CD4-positive, CD25-positive, alpha-beta regulatory T cell (primary cell): Measurements from ENCODE around the gene SLC25A44. TPM values are rescaled to one million over a fixed set of nuclear protein-coding genes. Genes with fewer than 3 reads are reported as not detected.
A peak's percentile ranks its signal among the peaks of the same experiment; 100 is the strongest.
"Not testable (repeated sequence)": the region's sequence is repeated elsewhere in the genome, so short reads cannot be mapped to it uniquely, and the experiment has no call there.

Experiments
- ATAC-seq, 2 donors: fragments of 150-1000 bp; cut with Tn5 transposase; one replicate each; pipeline ENCODE4 v1.10.0; 2021; ENCODE audit warnings: low read depth in 2 of 2, moderate number of reproducible peaks in 2 of 2, moderate library complexity in 1 of 2
- DNase-seq, 3 donors: peaks; one replicate each; pipeline versions ENCODE4 v3.0.0 to v3.0.0-alpha.2; 2012 to 2022; ENCODE audit warnings: mixed read lengths in 1 of 3
- H3K27ac ChIP-seq: one replicate; pipeline ENCODE4 v1.7.0; 2013; ENCODE audit warnings: mild to moderate bottlenecking, low read length; ENCODE audit not compliant: insufficient read depth, poor library complexity, severe bottlenecking
- H3K27me3 ChIP-seq: one replicate; pipeline ENCODE4 v1.7.0; 2013; ENCODE audit warnings: low read length; ENCODE audit not compliant: control insufficient read depth, insufficient read depth
- H3K36me3 ChIP-seq: one replicate; pipeline ENCODE4 v1.7.0; 2013; ENCODE audit warnings: mild to moderate bottlenecking, low read length, moderate library complexity; ENCODE audit not compliant: control insufficient read depth, insufficient read depth
- H3K4me1 ChIP-seq: 2 replicates; pipeline ENCODE4 v1.7.0; 2013; ENCODE audit warnings: mild to moderate bottlenecking, low read length; ENCODE audit not compliant: insufficient read depth, control insufficient read depth, poor library complexity, severe bottlenecking
- H3K4me3 ChIP-seq: one replicate; pipeline ENCODE4 v1.7.0; 2013; ENCODE audit warnings: low read depth, mild to moderate bottlenecking, low read length, moderate library complexity
- H3K9me3 ChIP-seq, 2 experiments: 1 replicate in 1 of 2; 2 replicates in 1 of 2; pipeline ENCODE4 v1.7.0; 2013; ENCODE audit warnings: low read length in 2 of 2, mild to moderate bottlenecking in 1 of 2, moderate library complexity in 1 of 2; ENCODE audit not compliant: control insufficient read depth in 2 of 2
- H3K27ac Mint-ChIP-seq, 3 donors: one replicate each; pipeline ENCODE4 v1.8.0; 2020 to 2022; ENCODE audit warnings: mild to moderate bottlenecking in 3 of 3, mixed read lengths in 3 of 3, moderate library complexity in 2 of 3
- H3K27me3 Mint-ChIP-seq: one replicate; pipeline ENCODE4 v1.8.0; 2022; ENCODE audit warnings: mild to moderate bottlenecking, mixed read lengths
- H3K36me3 Mint-ChIP-seq: one replicate; pipeline ENCODE4 v1.8.0; 2020; ENCODE audit warnings: mixed read lengths
- H3K4me1 Mint-ChIP-seq, 4 donors: one replicate each; pipeline ENCODE4 v1.8.0; 2020 to 2022; ENCODE audit warnings: mixed read lengths in 4 of 4, mild to moderate bottlenecking in 1 of 4
- H3K4me3 Mint-ChIP-seq, 4 donors: one replicate each; pipeline ENCODE4 v1.8.0; 2020 to 2022; ENCODE audit warnings: mild to moderate bottlenecking in 4 of 4, mixed read lengths in 4 of 4, moderate library complexity in 3 of 4
- H3K9me3 Mint-ChIP-seq, 7 donors: one replicate each; pipeline ENCODE4 v1.8.0; 2020 to 2022; ENCODE audit warnings: mixed read lengths in 7 of 7, mild to moderate bottlenecking in 3 of 7, moderate library complexity in 2 of 7
- polyA plus RNA-seq, 4 donors: library from polyadenylated mRNA; unstranded; fragments of 300-500 nt; fragmentation: Illumina TruSeq; gene quantifications; one replicate each; pipeline ENCODE4 v1.2.3, GENCODE V29; 2021
- total RNA-seq: library from RNA; stranded (reverse); gene quantifications from one replicate; pipeline ENCODE4 v1.2.3, GENCODE V29; 2022

The SLC25A44 gene
- total and polyA plus RNA-seq, 5 donors from 2014 or later: 8.2 to 21.3 (median 13.2) TPM

- peaks cover 21% of the 10 kb centered on the region for H3K36me3 Mint-ChIP-seq
- Histone ChIP-seq H3K4me1 (peaks cover 34% of the 10 kb centered on the region), H3K27ac (peak within 1 kb of the TSS; percentile 98), H3K27me3 (no peaks in the 10 kb centered on the region), H3K9me3 (no peaks in the 10 kb centered on the region), H3K4me3 (peak within 1 kb of the TSS; percentile 88), H3K36me3 (peaks cover 19% of the 10 kb centered on the region)
- DNase-seq (peak; percentile 93 to 98 (median 96)), ATAC-seq (peak; percentile 94 to 96)
- peaks cover 8 to 50% (median 21%) of the 10 kb centered on the region in 4 donors for H3K4me1 Mint-ChIP-seq
- peak within 1 kb of the TSS; percentile 94 to 99 (median 98) for H3K4me3 Mint-ChIP-seq
- H3K27ac Mint-ChIP-seq: peak within 1 kb of the TSS; percentile 95 to 100 (median 100)
- no peaks in the 10 kb centered on the region for H3K27me3 Mint-ChIP-seq
- no peaks in the 10 kb centered on the region for H3K9me3 Mint-ChIP-seq
Measured at GRCh38 chr1:156212833-156213643, 19.1 kb downstream of the SLC25A44 start, which contains the start of gene PMF1. PMF1 (plus strand) TSS chr1:156213007; CDS start chr1:156213016, 9 bp downstream.

- Mint-ChIP-seq H3K36me3 (peaks cover 19% of the 10 kb centered on the region), H3K27me3 (no peaks in the 10 kb centered on the region), H3K4me3 (peak overlapping the region; percentile 94 to 99 (median 98)), H3K4me1 (peaks cover 10 to 55% (median 24%) of the 10 kb centered on the region in 4 donors), H3K9me3 (no peaks in the 10 kb centered on the region), H3K27ac (peak overlapping the region; percentile 95 to 100 (median 100))
- Histone ChIP-seq H3K27me3 (no peaks in the 10 kb centered on the region), H3K4me1 (peaks cover 39% of the 10 kb centered on the region), H3K4me3 (peak overlapping the region; percentile 88), H3K36me3 (peaks cover 15% of the 10 kb centered on the region), H3K9me3 (no peaks in the 10 kb centered on the region), H3K27ac (peak overlapping the region; percentile 98)
- DNase-seq (no peak), ATAC-seq (no peak)
Measured at GRCh38 chr1:156213644-156213966, 19.7 kb downstream of the SLC25A44 start.

- H3K4me1 ChIP-seq: peaks cover 41% of the 10 kb centered on the region
- Mint-ChIP-seq H3K36me3 (peaks cover 15% of the 10 kb centered on the region), H3K4me3 (peak overlapping the region; percentile 82 to 99 (median 84)), H3K27me3 (no peaks in the 10 kb centered on the region), H3K9me3 (no peaks in the 10 kb centered on the region), H3K4me1 (peaks cover 11 to 55% (median 26%) of the 10 kb centered on the region in 4 donors), H3K27ac (peak overlapping the region; percentile 82 to 100 (median 94))
- ATAC-seq: no peak
- peak in 1 of 3 donors; percentile 34 for DNase-seq
- H3K9me3 ChIP-seq: no peaks in the 10 kb centered on the region
- H3K36me3 ChIP-seq: peaks cover 10% of the 10 kb centered on the region
- no peaks in the 10 kb centered on the region for H3K27me3 ChIP-seq
- peak overlapping the region; percentile 98 for H3K27ac ChIP-seq
- H3K4me3 ChIP-seq: peak overlapping the region; percentile 88
Measured at GRCh38 chr1:156214024-156214748, 20.3 kb downstream of the SLC25A44 start.

DNA sequence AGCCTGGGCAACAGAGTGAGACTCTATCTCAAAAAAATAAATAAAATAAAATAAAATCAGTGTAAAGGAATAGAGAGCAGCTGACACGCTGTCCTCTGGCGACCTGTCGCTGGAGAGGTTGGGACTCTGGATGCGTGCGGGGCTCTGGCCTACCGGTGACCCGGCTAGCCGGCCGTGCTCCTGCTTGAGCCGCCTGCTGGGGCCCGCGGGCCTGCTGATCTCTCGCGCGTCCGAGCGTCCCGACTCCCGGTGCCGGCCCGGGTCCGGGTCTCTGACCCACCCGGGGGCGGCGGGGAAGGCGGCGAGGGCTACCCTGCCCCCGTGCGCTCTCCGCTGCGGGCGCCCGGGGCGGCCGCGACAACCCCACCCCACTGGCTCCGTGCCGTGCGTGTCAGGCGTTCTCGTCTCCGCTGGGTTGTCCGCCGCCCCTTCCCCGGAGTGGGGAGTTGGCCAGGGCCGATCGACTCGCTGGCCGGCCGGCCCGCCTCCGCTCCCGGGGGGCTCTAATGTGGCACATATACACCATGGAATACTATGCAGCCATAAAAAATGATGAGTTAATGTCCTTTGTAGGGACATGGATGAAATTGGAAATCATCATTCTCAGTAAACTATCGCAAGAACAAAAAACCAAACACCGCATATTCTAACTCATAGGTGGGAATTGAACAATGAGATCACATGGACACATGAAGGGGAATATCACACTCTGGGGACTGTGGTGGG lies 22.6 kb downstream of the SLC25A44 start:
- not testable (repeated sequence) for H3K36me3 ChIP-seq, ATAC-seq, H3K27ac Mint-ChIP-seq, H3K9me3 ChIP-seq, H3K4me3 ChIP-seq, H3K27me3 ChIP-seq, H3K27me3 Mint-ChIP-seq, H3K27ac ChIP-seq, H3K9me3 Mint-ChIP-seq, DNase-seq
- peaks cover 44% of the 10 kb centered on the region for H3K4me1 ChIP-seq
- Mint-ChIP-seq H3K4me1 (peaks cover 20 to 68% (median 36%) of the 10 kb centered on the region in 4 donors), H3K36me3 (peaks cover 15% of the 10 kb centered on the region), H3K4me3 (peak overlapping the region in 1 of 4 donors; percentile 71)

- Histone ChIP-seq H3K9me3 (no peaks in the 10 kb centered on the region), H3K4me1 (peaks cover 37% of the 10 kb centered on the region), H3K27ac (peak overlapping the region; percentile 70), H3K4me3 (peak overlapping the region; percentile 72), H3K36me3 (peaks cover 20% of the 10 kb centered on the region), H3K27me3 (no peaks in the 10 kb centered on the region)
- H3K4me1 Mint-ChIP-seq: peaks cover 26 to 73% (median 37%) of the 10 kb centered on the region in 4 donors
- peak; percentile 63 to 67 for ATAC-seq
- peaks cover 26% of the 10 kb centered on the region for H3K36me3 Mint-ChIP-seq
- H3K9me3 Mint-ChIP-seq: no peaks in the 10 kb centered on the region
- H3K4me3 Mint-ChIP-seq: peak overlapping the region; percentile 50 to 92 (median 69)
- no peaks in the 10 kb centered on the region for H3K27me3 Mint-ChIP-seq
- DNase-seq: peak in 1 of 3 donors; percentile 91
- peak overlapping the region; percentile 81 to 98 (median 93) for H3K27ac Mint-ChIP-seq
Measured at GRCh38 chr1:156217871-156218270, 24.0 kb downstream of the SLC25A44 start.

- Histone ChIP-seq H3K27ac (no peak overlapping the region), H3K9me3 (no peaks in the 10 kb centered on the region), H3K27me3 (no peaks in the 10 kb centered on the region), H3K4me1 (peaks cover 28% of the 10 kb centered on the region), H3K4me3 (no peak overlapping the region), H3K36me3 (peaks cover 34% of the 10 kb centered on the region)
- peak overlapping the region in 2 of 3 donors; percentile 56 to 74 for H3K27ac Mint-ChIP-seq
- DNase-seq (no peak), ATAC-seq (no peak)
- no peaks in the 10 kb centered on the region for H3K27me3 Mint-ChIP-seq
- peaks cover 34% of the 10 kb centered on the region for H3K36me3 Mint-ChIP-seq
- H3K4me3 Mint-ChIP-seq: peak overlapping the region in 1 of 4 donors; percentile 31
- H3K9me3 Mint-ChIP-seq: no peaks in the 10 kb centered on the region
- peaks cover 22 to 60% (median 36%) of the 10 kb centered on the region in 4 donors for H3K4me1 Mint-ChIP-seq
Measured at GRCh38 chr1:156220226-156220625, 26.3 kb downstream of the SLC25A44 start.

- no peaks in the 10 kb centered on the region for H3K9me3 ChIP-seq
- Mint-ChIP-seq H3K9me3 (no peaks in the 10 kb centered on the region), H3K27me3 (no peaks in the 10 kb centered on the region), H3K4me3 (peak overlapping the region in 1 of 4 donors; percentile 57), H3K27ac (peak overlapping the region; percentile 54 to 85 (median 63)), H3K36me3 (peaks cover 42% of the 10 kb centered on the region), H3K4me1 (peaks cover 31 to 59% (median 45%) of the 10 kb centered on the region in 4 donors)
- H3K27ac ChIP-seq: no peak overlapping the region
- no peaks in the 10 kb centered on the region for H3K27me3 ChIP-seq
- no peak overlapping the region for H3K4me3 ChIP-seq
- ATAC-seq (no peak), DNase-seq (no peak)
- peaks cover 30% of the 10 kb centered on the region for H3K4me1 ChIP-seq
- H3K36me3 ChIP-seq: peaks cover 38% of the 10 kb centered on the region
Measured at GRCh38 chr1:156221986-156222692, 28.2 kb downstream of the SLC25A44 start.
